Measurements from ENCODE around the gene KIF5C.
"Not testable (repeated sequence)": the region's sequence is repeated elsewhere in the genome, so short reads cannot be mapped to it uniquely, and the experiment has no call there.

KIF5C gene

DNA sequence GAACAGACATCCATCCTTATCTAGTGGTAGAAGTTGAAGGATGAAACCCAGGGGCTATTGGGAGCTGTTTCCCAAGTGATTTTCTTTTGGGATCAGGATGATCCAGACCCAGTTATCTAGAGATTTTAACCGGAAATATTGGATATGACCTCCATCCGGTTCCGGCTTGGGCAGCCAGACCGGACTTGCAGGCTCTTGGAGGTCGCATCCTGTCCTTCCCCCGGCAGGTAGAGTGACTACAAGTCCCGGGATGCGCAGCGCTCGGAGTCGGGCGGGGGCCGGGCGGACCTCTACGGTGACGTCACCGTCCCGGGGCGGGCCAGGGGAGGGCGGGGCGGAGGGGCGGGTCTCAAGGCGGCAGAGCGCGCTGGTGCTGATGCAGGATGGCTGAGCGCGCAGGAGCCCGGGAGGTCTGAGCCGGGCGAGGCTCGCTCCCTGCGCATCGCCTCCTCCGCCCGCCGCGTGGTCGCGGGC is at the start of gene KIF5C:
KIF5C (plus strand) TSS at position 360 of the 474 bp plus-strand sequence. CDS start 391 bp downstream, outside the sequence.
- DNase-seq (ENCODE audit: low read depth in 3 of 3): peak; percentile 85 to 92 (median 85)

- DNase-seq (ENCODE audit: low read depth in 3 of 3): no peak
Measured at GRCh38 chr2:148826791-148827190, 48.2 kb upstream of the KIF5C start.

GRCh38 chr2:148828941-148829340 is 46.1 kb upstream of the KIF5C start:
- no peak for DNase-seq (ENCODE audit: low read depth in 3 of 3)

DNA sequence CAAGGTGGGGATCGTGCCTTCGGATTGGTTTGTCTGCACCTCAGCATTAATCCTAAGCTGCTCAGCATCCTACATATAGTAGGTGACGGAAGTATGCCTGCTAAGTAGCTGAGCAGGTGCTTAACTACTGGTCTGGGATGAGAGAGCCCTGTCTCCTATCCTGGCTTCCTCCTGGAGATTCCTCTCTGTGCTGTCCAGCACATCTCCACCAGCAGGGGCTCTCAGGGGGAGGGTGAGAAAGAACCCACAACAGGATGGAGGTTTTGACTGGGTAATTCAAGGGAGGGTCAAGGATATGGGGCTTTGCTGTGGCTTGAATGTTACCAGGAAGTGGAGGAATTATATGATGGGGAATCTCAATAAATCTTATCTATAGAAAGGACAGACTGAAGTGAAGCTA is 45.4 kb upstream of the KIF5C start:
- DNase-seq (ENCODE audit: low read depth in 3 of 3): no peak

GRCh38 chr2:148832637-148833036 is 42.4 kb upstream of the KIF5C start:
- DNase-seq (ENCODE audit: low read depth in 3 of 3): no peak

GRCh38 chr2:148842050-148842449 is 33.0 kb upstream of the KIF5C start:
- no peak for DNase-seq (ENCODE audit: low read depth in 3 of 3)

DNA sequence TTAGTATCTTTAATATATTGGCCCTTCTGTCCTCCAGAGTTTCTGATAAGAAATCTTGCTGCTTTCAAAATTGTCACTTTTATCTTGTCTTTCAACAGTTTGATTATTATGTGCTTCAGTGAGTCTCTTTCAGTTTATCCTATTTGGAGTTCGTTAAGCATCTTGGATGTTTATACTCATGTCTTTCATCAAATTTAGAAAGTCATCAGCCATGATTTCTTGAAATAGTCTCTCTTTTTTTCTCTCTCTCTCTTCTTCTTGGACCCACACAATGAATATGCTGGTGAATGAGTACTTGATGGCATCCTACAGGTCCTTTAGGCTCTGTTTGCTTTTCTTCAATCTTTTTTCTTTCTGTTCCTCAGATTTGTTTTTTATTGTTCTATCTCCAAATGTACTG is 26.9 kb upstream of the KIF5C start:
- no peak for DNase-seq (ENCODE audit: low read depth in 3 of 3)

DNA sequence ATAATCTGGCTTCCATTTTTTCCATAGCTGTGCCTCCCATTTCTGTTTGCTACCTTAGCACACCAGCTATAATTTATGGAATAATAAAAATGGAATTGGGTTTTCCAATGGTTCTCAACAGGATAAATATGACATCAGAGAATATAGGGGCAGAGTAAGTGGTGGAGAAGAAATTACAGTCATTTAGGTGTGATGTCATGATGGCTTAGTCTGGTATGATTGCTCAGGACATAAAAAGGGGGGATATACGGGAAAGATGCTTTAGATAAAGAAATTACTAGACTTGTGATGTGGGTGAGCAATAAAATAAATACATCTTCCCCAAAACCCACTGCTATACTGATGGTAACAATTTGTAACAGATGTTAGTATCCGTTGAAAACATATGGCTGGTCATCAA is 21.6 kb upstream of the KIF5C start:
- no peak for DNase-seq (ENCODE audit: low read depth in 3 of 3)

GRCh38 chr2:148860037-148860436 is 15.0 kb upstream of the KIF5C start:
- no peak for DNase-seq (ENCODE audit: low read depth in 3 of 3)

DNA sequence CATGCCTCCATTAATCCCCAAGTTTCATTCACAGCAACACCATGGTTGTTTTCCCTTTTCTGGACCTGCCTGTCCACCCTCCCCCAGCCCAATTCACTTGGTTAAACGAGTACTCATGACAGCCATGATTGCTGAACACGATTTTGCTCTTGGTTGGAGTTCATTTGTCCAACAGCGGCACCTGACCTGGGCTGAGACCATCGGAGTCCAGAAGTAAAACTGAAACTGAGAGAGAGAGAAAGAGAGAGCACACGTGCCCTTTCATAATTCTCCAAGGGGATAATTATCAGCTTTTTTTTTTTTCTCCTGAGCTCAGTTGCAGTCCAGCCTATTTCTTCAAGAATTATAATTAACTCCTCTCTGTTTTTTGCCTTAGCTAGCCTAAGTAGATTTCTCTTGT is 13.7 kb upstream of the KIF5C start:
- DNase-seq (ENCODE audit: low read depth in 3 of 3): no peak

DNA sequence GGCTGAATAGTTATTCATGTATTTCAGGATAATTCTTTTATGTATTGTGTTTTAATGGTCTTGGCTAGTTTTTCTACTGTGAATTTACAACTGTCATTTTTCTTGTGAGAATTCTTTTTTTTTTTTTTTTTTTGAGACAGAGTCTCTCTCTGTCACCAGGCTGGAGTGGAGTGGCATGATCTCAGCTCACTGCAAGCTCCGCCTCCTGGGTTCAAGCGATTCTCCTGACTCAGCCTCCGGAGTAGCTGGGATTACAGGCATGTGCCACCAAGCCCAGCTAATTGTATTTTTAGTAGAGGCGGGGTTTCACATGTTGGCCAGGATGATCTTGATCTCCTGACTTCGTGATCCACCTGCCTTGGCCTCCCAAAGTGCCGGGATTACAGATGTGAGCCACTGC is 12.5 kb upstream of the KIF5C start:
- DNase-seq (ENCODE audit: low read depth in 3 of 3): not testable (repeated sequence)

- no peak for DNase-seq (ENCODE audit: low read depth in 3 of 3)
Measured at GRCh38 chr2:148865512-148865911, 9.5 kb upstream of the KIF5C start.

GRCh38 chr2:148866091-148866490 is 8.9 kb upstream of the KIF5C start:
- no peak for DNase-seq (ENCODE audit: low read depth in 3 of 3)

- DNase-seq (ENCODE audit: low read depth in 3 of 3): no peak
Measured at GRCh38 chr2:148867079-148867769, 7.8 kb upstream of the KIF5C start.

DNA sequence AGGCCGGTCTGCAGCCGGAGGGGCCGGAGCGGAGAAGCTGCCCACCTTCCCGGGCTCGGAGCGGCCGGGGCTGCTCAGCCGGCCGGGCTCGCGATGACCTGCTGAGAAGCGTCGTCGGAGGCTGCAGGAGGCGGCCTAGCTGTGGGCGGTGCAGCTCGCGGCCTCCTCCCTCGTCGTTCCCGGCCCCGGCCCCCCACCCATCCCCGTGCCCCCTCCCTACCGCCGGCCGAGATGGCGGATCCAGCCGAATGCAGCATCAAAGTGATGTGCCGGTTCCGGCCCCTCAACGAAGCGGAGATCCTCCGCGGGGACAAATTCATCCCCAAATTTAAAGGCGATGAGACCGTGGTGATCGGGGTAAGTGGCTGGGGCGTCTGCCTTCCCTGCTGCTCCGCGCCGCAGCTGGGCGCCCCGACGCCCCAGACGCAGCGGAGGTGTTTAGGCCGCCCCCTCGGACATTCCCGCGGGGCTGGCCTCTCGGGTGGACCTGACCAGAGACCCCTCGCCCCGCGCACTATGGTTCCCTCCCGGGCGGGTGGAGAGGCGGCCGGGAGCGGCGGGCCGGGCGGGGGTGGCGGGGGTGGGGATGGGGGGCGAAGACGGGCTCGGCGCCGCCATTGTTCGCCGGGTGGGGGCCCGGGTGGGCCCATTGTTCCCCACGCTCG is 492 bp downstream of the KIF5C start:
- DNase-seq (ENCODE audit: low read depth in 3 of 3): no peak

- no peak for DNase-seq (ENCODE audit: low read depth in 3 of 3)
Measured at GRCh38 chr2:148876202-148876594, 1.2 kb downstream of the KIF5C start.

DNA sequence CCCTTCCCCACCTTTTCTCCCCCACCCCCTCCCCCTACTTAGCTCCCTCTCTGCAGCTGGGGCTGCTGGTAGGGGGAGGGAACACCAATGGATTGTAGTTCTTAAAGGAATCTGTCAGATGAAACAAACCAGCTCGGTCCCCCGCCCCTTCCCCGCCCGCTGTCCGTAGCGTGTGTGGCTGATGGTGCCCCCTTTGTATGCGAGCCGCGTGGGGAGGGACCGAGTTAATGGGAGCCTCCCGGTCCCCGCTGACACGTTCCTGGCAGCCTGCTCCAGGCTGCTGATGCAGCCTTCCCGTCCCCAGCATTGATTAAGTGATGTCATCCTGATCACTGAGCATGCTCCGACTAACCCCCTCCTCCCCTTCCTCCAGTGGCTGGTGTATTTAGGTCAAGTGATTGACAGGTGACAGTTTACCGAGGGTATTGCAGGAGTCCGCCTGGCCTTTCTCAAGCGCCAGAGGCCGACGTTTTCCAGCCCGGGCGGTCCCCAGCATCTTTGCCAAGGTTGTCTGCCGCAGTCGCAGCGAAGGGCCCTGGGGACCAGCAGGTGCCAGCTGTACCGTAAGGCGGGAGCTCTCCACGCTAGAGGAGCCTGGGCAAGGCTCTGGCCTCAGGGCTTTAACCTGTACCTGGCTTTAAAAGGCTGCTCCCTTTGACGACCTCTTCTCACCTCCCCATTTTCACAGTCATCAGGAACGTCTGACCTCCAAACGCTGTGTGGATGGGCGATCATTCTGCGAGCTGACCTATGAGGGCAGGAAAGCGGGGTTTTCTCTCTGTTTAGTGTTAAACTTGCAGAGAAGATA is 1.8 kb downstream of the KIF5C start:
- peak in 2 of 3 donors; percentile 30 to 45 for DNase-seq (ENCODE audit: low read depth in 3 of 3)

GRCh38 chr2:148877403-148877740 is 2.3 kb downstream of the KIF5C start:
- DNase-seq (ENCODE audit: low read depth in 3 of 3): no peak

DNA sequence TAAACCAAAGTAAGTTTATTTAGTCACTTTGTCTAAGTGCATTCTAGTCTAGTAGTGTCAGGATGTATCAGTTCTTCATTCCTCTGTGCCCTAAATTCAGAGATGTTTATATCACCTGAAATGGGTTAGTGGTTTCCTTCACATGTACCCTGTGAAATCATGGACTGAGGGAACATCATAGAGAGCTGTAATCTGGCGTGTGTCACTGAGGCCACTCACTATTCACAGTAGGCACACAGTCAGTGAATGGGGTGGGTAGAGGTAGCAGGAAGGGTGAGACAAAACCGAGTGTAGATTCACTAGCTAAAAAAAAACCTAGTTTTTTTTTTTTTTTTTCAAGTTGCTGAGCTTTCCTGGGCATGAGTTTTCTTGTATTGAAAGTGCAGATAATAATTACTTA is 5.6 kb downstream of the KIF5C start:
- DNase-seq (ENCODE audit: low read depth in 3 of 3): no peak

DNA sequence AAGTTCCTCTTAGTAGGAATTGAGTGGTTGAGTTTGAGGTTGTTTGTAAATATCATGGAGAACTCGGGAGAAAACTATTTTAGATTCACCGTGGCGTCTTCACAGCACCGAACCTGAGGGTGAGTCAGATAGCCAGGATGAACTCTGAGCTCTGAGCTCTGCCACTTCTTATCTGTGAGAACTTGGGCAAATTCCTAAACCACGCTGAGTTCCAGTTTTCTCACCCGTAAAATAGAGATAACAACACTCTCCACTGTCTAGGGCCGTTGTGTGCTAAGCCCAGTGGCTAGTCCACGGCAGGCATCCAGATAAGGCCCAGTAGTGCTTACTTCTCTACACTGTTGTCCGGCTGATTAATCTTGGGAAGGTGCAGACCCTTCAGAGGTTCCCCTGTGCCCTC is 7.0 kb downstream of the KIF5C start:
- DNase-seq (ENCODE audit: low read depth in 3 of 3): no peak

GRCh38 chr2:148885209-148885608 is 10.2 kb downstream of the KIF5C start:
- DNase-seq (ENCODE audit: low read depth in 3 of 3): no peak

DNA sequence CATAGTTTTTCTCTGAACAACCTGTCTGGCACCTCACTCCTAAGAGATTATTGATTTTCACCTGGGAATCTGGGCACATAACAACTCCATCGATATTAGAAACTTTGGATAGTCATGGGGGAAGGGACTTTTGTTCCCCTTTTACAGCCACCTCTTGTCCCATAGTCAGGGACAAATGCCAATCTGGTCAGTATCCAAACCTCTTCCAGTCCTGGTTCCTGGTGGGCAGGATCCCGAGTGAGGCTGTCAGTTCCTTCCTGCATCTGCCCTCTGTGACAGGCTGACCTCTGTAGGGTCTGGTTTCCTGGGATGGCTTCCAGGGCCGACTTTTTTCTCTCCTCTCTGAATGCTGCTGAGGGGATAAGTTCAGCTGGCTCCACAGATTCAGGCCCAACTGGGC is 11.0 kb downstream of the KIF5C start:
- no peak for DNase-seq (ENCODE audit: low read depth in 3 of 3)
